Esophagus muscularis mucosa (tissue), 3 donors: ENCODE results near the gene SRPRB.

ENCODE experiments used
- POLR2A ChIP-seq: fragments of 450-650 bp; IDR thresholded peaks from one replicate; pipeline ENCODE4 v1.6.1; 2017; ENCODE audit warnings: antibody characterized with exemption, moderate library complexity, mild to moderate bottlenecking, low read depth
- POLR2AphosphoS5 ChIP-seq, 2 donors: sonication (generic); formaldehyde crosslinking; IDR thresholded peaks; one replicate each; pipeline ENCODE4 v1.6.1; 2017; ENCODE audit warnings: antibody characterized with exemption in 2 of 2
- TF ChIP-seq, protein P1 (sequence below), 3 experiments: fragments of 200-600 bp in 2 of 3; fragments of 450-650 bp in 1 of 3; sonication (generic) in 2 of 3; IDR thresholded peaks; one replicate each; pipeline ENCODE4 v1.5.1; 2017 to 2019; ENCODE audit warnings: antibody characterized with exemption in 3 of 3, mild to moderate bottlenecking in 2 of 3, moderate library complexity in 1 of 3

DNA sequence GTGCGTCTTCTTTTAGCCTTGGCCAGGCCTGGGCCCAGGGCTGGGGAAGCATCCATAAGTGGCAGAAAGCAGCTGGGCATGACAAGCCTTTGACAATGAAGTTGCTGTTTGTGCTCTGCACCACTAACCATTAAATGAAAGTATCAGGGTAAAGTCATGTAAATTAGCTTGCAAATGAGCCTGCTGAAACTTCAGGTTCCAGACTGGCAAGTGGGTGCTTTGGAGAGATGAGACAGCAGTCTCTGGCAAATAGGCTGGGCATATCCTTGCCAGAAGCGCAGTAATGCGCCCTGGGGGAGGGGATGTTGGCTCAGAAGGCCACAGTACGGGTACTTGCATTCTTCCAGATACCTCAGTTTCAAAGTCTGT lies 49.4 kb downstream of the SRPRB start:
- TF ChIP-seq, protein P1, sequence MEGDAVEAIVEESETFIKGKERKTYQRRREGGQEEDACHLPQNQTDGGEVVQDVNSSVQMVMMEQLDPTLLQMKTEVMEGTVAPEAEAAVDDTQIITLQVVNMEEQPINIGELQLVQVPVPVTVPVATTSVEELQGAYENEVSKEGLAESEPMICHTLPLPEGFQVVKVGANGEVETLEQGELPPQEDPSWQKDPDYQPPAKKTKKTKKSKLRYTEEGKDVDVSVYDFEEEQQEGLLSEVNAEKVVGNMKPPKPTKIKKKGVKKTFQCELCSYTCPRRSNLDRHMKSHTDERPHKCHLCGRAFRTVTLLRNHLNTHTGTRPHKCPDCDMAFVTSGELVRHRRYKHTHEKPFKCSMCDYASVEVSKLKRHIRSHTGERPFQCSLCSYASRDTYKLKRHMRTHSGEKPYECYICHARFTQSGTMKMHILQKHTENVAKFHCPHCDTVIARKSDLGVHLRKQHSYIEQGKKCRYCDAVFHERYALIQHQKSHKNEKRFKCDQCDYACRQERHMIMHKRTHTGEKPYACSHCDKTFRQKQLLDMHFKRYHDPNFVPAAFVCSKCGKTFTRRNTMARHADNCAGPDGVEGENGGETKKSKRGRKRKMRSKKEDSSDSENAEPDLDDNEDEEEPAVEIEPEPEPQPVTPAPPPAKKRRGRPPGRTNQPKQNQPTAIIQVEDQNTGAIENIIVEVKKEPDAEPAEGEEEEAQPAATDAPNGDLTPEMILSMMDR (IDR thresholded peaks at IDR 0.05), result no peak
- TF ChIP-seq POLR2A, result no peak
- TF ChIP-seq POLR2AphosphoS5 (IDR thresholded peaks at IDR 0.05), result no peak
